Stimulated activated CD8-positive, alpha-beta memory T cell treated with anti-CD3 and anti-CD28 coated beads, Interleukin-15, amount 100 ng/mL, for 4 hours (primary cell): ENCODE data around the gene TPSG1.
"Not testable (repeated sequence)": the region's sequence is repeated elsewhere in the genome, so short reads cannot be mapped to it uniquely, and the experiment has no call there.

ENCODE experiments used
- DNase-seq, 2 donors: peaks; one replicate each; pipeline ENCODE4 v3.0.0-alpha.2; 2020; ENCODE audit warnings: low read depth in 2 of 2

TPSG1 gene

DNA sequence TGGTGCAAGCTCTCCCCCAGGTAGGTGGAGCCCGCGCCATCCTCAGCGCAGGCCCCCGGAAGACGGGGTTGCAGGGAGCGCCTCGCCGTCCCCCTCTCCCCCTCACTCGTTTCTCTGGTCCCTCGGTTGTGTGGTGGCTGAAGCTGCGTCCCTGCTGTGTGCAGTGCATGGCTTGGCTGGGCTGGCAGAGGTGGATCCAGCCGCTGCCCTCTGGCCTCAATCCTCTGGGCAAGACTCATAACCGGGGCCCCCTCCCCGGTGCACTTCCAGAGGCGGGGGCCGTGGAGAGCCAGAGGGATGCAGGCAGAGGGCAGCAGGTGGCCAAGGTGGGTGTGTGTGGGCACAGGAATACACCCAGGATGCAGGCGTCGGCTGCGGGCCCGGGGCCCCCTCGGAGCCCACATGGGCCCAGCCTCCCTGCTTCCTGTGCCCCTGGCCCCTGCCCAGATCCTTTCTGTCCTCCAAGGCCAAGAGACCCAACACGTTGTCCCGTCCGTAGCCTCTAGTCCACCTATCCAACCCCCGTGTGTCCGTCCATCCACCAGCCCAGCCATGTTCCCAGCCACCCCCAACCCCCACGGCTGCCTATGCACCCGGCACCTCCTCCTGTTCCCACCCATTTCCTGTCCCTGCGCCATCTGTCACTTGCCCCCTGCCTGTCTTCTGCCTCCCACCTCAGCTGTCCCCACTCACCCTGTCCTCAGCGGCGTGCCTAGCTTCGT is 9.3 kb downstream of the TPSG1 start:
- DNase-seq, result no peak

DNA sequence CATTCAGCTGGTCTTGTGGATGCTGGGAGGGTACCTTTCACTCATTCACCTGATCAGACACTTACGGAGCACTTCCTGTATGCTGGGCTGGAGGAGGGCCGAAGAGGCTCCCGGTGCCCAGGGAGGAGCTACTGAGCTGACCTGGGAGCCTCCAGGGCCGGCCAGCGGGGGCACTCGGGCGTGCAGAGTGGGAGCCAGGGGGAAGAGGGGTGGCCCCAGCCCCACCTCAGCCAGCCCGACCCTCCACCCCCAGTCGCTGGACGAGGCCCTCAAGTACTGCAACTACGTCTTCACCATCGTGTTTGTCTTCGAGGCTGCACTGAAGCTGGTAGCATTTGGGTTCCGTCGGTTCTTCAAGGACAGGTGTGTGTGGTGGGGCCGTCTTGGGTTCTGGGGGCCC is 10.3 kb downstream of the TPSG1 start:
- DNase-seq, result no peak

DNA sequence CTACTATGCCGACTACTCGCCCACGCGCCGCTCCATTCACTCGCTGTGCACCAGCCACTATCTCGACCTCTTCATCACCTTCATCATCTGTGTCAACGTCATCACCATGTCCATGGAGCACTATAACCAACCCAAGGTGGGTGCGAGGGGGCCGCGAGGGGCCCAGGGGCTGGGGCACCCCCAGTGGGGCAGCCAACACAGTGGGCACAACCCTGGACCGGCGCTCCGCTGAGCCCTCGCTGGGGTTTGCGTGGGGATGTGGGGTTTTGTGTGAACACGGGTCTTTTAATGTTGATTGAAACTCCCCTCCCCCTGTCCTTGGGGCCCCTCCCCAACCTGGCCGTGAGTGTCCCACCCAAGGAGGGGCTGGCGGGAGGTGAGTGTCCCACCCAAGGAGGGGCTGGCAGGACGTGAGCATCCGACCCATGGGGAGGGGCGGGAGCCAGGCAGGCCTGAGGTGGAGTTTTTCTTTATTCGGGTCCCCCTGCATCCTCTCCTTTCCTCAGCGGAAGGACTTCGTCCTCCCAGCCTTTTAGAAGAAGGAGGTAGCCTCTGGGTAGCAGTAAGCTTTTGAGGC is 11.2 kb downstream of the TPSG1 start:
- DNase-seq, result no peak

DNA sequence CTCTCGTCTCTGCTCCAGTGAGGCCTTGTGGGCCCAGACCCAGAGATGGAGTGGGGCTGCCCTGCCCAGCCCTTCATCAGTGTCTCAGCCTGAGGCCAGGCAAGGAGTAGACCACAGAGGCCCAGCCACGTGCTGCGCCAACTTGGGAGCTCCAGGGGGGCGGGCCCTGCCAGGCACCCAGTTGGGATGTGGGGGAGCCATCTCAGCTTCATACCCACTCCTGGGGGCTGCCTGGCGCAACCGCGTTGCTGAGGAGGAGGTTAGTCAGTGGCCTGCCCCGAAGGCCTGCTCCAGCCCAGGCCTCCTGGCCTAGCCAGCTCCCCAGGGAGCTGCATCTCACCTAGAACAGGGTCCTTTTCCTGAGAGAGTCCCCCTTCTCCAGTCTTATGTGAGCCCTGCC is 11.8 kb downstream of the TPSG1 start:
- no peak for DNase-seq

DNA sequence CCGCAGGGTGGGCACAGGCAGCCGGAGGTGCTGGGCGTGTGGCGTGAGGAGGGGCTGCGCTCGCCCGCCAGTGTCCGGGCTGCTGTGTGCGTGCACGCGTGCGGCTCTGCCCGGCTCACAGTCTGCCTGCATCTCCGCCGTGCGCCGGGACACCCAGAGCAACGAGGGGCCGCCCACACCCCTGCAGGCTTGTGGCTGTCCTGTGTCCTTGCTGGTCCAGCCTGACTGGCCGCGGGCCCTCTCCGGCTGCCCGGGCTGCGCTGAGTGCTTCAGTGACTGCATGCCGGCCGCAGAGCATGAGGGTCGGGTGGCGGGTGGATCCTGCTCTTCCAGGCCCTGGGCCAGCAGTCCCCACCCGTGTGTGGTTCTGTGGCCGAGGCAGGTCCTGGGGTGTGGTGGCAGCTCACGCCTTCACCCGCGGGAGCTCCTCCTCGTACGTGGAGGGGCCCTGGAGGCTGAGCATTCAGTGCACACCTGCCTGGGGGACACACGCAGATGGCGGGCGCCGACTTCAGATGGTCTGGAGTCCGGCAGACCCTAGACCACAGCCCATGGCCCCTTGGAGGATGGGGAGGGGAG is 12.4 kb downstream of the TPSG1 start:
- DNase-seq, result no peak

DNA sequence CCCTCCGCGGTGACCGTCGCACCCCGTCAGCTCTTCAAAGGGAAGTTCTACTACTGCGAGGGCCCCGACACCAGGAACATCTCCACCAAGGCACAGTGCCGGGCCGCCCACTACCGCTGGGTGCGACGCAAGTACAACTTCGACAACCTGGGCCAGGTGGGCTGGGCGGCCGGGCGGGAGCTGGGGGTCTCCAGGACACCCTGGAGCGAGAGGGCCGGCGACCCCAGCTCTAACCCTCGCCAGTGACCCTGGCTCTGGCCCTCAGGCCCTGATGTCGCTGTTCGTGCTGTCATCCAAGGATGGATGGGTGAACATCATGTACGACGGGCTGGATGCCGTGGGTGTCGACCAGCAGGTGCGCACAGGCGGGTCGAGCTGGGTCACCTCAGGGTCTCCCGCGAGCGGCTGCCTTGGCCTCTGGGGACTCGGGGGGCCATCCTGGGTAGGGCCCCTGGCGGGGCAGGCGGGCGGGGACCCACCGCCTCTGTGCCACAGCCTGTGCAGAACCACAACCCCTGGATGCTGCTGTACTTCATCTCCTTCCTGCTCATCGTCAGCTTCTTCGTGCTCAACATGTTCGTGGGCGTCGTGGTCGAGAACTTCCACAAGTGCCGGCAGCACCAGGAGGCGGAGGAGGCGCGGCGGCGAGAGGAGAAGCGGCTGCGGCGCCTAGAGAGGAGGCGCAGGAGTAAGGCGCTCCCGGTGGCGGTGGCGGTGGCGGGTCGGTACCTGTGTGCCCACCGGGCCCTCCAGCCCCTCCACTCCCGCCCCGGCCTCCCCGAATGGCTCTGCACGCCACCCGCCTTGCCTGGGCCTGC is 13.4 kb downstream of the TPSG1 start:
- no peak for DNase-seq

DNA sequence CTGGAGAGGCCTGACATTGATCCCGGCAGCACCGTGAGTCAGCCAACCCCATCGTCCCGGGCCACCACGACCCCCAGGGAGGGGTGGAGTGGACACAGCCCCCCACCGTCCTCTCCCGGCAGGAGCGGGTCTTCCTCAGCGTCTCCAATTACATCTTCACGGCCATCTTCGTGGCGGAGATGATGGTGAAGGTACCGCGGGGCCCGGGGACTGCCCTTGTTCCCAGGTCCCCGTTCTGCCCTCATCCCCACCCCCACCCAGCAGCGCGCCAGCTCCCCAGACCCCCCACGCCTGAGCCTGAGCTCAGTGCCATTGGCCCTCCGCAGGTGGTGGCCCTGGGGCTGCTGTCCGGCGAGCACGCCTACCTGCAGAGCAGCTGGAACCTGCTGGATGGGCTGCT is 14.6 kb downstream of the TPSG1 start:
- no peak for DNase-seq

DNA sequence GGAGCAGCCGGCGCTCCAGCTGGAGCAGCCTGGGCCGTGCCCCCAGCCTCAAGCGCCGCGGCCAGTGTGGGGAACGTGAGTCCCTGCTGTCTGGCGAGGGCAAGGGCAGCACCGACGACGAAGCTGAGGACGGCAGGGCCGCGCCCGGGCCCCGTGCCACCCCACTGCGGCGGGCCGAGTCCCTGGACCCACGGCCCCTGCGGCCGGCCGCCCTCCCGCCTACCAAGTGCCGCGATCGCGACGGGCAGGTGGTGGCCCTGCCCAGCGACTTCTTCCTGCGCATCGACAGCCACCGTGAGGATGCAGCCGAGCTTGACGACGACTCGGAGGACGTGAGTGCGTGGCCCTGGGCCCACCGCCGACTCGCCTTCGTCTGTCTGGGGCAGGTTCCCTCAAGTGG is 16.0 kb downstream of the TPSG1 start:
- no peak for DNase-seq

DNA sequence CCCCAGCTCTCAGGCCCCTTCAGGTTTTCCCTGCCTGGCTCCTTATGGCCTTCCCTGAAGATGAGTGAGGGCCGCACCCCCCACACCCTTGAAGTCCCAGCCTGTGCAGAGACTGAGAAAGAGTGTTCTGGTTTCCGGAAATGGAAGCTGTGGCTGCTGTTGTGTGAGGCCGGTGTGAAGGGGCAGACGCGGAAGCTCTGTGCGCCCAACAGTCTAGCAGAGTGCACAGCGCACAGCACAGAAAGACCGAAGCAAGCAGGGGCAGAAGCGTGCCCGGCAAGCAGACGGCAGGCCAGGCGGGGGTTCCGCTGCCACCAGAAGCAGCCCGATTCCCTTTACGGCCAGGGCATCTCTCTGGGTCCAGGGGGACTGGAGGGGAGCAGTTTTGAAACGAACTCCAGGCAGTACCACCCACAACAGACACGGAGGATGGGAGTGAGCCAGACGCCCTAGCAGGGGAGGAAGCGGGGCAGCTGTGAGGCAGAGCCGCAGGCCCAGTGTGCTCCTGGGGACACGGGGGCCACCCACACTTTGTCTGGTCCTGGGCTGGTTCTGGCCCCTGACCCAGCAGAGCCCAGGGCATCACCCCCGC is 16.7 kb downstream of the TPSG1 start:
- DNase-seq, result no peak

DNA sequence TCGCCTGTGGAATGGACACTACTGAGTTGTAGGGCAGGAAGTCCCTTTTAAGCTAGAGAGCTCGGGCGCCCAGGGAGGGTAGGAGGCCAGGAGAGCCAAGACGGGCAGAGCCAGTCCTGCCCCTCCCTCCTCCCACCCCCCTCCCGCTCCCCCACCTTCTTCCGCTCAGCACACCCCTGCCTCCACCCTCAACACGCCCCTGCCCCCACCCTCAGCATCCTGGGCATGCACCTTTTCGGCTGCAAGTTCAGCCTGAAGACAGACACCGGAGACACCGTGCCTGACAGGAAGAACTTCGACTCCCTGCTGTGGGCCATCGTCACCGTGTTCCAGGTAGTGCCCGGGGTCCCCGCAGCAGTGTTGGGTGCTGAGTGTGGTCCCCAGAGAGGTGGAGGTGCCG is 18.3 kb downstream of the TPSG1 start:
- no peak for DNase-seq

DNA sequence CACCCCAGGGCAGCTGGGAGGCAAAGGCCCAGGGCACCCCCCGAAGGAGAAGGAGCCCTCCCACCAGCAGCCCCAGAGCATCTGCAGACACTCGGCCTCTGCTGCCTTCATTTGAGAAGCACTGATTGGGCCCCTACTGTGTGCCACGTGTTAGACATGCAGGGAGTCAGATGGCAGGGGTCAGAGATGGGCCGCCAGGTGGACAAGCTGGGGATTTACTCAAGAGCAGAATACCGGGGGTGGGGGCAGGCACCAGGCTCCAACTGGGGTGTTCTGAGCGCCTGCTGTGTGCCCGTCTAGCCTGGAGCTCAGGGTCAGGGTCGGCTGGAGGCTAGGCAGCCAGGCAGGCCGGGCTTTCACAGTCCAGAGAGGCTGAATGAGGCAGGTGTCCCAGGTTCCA is 18.7 kb downstream of the TPSG1 start:
- no peak for DNase-seq

DNA sequence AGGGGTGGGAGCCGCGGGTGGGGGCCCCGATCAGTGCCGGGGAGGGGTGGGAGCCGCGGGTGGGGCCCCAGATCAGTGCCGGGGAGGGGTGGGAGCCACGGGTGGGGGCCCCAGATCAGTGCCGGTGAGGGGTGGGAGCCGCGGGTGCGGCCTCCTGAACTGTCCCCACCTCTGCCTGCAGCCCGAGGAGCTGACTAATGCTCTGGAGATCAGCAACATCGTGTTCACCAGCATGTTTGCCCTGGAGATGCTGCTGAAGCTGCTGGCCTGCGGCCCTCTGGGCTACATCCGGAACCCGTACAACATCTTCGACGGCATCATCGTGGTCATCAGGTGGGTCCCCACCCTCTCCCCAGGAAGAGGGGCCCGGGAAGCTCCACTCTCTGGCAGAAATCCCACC is 20.1 kb downstream of the TPSG1 start:
- no peak for DNase-seq

DNA sequence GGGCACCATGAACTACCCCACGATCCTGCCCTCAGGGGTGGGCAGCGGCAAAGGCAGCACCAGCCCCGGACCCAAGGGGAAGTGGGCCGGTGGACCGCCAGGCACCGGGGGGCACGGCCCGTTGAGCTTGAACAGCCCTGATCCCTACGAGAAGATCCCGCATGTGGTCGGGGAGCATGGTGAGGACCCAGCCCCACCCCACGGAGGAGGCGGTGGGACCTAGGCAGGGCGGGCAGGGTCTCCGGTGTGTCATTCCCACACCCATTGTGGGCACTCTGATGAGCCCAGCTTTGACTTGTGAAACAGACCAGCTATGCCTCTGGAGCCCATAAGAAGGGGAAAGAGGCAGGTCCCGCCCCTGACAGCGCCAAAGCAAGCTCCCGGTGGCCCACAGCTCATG is 22.8 kb downstream of the TPSG1 start:
- DNase-seq, result no peak

DNA sequence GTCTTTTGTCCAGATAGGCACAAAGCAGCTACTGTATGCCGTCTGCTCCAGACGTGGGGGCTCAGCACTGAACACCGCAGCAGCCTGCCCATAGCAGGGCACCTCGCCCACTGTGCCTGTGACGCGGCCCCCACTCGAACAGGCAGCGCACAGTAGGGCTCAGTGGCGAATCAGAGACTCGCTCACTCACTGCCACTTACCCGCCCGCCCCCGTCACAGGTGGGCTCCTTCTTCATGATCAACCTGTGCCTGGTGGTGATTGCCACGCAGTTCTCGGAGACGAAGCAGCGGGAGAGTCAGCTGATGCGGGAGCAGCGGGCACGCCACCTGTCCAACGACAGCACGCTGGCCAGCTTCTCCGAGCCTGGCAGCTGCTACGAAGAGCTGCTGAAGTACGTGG is 23.6 kb downstream of the TPSG1 start:
- DNase-seq, result no peak

DNA sequence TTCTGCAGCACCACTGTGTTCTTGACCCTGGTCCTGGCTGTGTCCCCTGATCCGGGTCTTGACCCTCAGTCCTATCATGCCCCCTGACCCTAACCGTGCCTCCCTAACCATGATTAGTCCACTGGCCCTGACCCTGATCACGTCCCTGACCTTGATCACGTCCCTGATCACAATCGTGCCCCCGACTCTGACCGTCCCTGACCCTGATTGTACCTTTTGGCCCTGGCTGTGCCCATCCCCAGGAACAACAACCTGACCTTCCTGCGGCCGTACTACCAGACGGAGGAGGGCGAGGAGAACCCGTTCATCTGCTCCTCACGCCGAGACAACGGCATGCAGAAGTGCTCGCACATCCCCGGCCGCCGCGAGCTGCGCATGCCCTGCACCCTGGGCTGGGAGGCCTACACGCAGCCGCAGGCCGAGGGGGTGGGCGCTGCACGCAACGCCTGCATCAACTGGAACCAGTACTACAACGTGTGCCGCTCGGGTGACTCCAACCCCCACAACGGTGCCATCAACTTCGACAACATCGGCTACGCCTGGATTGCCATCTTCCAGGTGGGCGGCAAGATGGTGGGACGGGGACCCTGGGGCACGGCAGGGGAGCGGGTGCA is 24.9 kb downstream of the TPSG1 start:
- DNase-seq, result no peak

DNA sequence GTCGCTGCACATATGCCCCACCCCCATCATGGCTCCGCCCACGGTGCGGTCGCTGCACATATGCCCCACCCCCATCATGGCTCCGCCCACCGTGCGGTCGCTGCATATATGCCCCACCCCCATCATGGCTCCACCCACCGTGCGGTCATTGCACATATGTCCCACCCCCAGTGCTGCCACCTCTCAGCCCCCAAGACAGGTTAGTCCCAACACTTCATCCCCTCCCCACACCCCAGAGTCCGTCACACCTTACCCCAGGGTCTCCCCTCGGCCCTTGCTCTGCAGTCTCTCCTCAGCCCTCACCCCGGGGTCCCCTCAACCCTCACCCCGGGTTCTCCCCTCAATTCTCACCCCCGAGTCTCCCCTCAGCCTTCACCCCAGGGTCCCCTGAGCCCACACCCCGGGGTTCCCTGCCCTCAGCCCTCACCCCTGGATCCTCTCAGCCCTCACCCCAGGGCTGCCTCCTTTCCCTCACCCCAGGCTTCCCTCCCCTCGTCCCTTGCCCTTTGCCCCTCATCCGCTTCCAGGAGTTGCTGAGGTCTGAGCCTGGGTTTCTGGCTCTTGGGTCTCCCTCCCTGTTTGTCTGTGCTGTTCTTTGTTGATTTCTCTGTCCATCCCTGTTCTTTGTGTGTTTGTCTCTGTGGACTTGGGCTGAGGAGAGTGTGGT is 25.6 kb downstream of the TPSG1 start:
- DNase-seq, result no peak

DNA sequence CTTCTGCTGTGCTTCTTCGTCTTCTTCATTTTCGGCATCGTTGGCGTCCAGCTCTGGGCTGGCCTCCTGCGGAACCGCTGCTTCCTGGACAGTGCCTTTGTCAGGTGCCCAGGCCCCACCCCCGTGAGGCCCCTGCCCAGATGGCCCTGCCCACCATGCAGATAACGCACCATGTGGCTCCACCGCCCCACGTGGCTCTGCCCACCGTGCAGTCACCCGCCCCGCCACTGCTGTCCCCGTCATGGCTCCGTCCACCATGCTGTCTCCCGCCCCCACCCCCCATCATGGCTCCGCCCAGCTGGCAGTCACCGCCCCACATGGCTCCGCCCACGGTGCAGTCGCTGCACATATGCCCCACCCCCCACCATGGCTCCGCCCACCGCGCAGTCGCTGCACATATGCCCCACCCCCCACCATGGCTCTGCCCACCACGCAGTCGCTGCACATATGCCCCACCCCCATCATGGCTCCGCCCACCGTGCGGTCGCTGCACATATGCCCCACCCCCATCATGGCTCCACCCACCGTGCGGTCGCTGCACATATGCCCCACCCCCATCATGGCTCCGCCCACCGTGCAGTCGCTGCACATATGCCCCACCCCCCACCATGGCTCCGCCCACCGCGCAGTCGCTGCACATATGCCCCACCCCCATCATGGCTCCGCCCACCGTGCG is 26.3 kb downstream of the TPSG1 start:
- DNase-seq, result not testable (repeated sequence)

DNA sequence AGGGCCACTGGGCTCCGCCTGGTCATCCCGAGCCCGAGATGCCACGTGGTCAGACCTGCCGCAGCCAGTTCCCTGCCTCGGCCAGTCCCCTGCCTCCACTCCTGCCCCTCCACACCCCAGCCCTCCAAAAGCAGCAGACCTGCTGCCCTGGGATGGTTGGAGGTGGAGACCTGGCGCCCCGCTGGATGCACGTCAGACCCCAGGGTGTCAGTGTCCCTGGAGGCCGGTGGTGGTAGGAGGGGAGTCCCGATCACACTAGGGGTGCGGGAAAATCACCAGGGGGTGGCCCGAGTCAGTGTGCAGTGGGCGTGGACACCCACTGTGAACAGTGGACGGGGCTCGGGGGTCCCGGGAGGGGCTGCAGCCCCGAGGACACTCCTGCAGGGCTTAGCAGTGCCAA is 26.9 kb downstream of the TPSG1 start:
- no peak for DNase-seq

DNA sequence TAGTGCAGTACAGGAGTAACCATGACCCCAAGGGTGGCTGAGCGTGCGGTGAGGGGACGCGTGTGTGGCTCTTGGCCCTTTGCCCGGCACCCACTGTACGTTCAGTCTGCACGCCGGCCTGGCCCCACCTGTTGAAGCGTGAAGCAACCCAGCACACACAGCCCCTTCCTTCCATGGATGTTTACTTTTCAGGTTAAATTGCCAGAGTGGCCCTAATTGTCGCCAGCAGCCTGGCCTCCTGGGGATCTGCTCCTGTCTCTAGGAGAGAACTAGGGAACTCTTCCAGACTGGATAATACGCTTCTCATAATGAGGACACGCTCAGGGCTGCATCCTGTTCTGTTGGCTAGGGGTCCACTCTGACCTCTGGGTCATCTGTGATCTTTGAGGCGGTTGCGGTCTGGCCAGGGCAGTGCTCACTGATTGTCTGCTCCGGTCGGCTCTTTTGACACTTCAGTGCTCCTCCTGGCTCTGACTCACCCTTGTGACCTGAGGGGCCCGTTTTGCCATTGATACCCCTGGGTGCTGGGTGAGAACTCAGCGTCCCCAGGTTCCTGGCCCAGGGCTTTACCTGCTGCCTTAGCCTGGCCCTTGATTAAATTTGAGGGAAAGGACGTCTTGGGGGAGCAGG is 27.7 kb downstream of the TPSG1 start:
- DNase-seq, result no peak

DNA sequence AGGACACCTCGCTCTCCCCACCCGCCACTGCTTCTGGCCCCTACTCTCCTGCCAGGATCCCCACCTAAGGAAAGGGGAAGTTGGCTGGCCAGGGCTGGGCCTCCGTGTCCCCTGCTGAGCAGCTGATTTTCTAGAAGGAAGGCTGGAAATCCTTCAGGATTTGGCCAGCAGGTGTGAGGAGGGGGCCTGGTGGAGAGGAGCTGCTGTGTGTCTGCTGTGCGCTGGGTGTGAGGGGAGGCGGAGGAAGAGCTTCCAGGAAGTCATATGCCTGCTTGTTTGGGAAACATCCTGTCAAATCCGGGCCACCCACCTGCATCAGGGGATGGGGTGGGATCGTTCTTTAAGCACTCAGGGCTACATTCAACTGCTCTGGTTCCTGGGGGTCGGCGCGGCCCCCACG is 28.6 kb downstream of the TPSG1 start:
- DNase-seq, result no peak

DNA sequence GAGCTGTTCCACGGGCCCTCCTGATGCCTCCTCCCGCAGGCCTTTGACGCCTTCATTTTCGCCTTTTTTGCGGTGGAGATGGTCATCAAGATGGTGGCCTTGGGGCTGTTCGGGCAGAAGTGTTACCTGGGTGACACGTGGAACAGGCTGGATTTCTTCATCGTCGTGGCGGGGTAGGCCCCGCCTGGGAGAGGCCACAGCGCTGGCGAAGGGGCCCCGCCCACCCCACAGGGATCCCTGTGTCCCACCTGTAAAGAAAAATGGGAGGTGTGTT is 29.7 kb downstream of the TPSG1 start:
- no peak for DNase-seq
